Stimulated activated naive CD8-positive, alpha-beta T cell treated with anti-CD3 and anti-CD28 coated beads, Interleukin-15, Interleukin-2, amounts not matched to agents 100 U/mL and 50 U/mL, for 24 hours (primary cell): ENCODE data around the gene NEDD4L.

ENCODE experiments used
- ATAC-seq: fragments of 150-1000 bp; cut with Tn5 transposase; one replicate; pipeline ENCODE4 v1.10.0; 2021
- DNase-seq: peaks from one replicate; pipeline ENCODE4 v3.0.0; 2021

NEDD4L gene

DNA sequence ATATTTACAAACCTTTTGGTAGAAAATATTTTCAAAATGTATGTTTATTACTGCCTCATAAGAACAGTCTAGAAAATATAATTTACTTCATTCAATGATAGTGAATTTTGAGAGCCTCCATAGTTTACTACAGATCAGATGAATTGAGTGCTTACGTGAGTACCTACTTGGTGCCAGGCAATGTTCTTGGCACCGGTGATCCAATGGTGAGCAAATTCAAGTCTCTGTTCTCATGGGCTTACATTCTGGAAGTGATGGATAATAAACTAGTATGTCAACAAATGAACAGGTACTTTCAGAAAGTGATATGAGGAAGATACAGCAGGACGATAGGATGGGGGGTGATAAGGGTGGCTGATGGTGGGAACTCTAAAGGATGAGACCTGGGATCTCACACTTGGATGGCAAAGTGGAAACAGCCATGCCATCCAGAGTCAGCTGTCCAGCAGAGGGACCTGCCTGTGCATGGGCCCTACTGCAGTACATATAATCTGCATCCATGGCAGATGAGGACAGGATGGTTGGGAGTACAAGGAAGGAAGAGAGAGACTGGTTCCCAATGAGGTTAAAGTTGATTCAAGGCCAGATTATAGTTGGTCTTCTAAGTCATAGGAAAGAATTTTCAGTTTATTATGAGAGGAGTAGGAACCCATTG is 277.0 kb downstream of the NEDD4L start:
- DNase-seq (no peak), ATAC-seq (no peak)

GRCh38 chr18:58321986-58322385 is 278.0 kb downstream of the NEDD4L start:
- DNase-seq = peak; percentile 42

DNA sequence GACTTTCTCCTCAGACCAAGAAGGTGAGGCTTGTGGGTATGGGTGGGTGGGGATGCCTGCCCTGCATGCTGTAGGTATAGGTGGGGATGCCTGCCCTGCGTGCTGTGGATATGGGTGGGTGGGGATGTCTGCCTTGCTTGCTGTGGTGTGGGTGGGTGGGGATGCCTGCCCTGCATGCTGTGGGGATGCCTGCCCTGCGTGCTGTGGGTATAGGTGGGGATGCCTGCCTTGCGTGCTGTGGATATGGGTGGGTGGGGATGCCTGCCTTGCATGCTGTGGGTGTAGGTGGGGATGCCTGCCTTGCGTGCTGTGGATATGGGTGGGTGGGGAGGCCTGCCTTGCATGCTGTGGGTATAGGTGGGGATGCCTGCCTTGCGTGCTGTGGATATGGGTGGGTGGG is 278.4 kb downstream of the NEDD4L start:
- ATAC-seq (no peak), DNase-seq (no peak)

More at GRCh38 chr18:58321986-58322385, 278.0 kb downstream of the NEDD4L start:
- ATAC-seq = peak; percentile 90

DNA sequence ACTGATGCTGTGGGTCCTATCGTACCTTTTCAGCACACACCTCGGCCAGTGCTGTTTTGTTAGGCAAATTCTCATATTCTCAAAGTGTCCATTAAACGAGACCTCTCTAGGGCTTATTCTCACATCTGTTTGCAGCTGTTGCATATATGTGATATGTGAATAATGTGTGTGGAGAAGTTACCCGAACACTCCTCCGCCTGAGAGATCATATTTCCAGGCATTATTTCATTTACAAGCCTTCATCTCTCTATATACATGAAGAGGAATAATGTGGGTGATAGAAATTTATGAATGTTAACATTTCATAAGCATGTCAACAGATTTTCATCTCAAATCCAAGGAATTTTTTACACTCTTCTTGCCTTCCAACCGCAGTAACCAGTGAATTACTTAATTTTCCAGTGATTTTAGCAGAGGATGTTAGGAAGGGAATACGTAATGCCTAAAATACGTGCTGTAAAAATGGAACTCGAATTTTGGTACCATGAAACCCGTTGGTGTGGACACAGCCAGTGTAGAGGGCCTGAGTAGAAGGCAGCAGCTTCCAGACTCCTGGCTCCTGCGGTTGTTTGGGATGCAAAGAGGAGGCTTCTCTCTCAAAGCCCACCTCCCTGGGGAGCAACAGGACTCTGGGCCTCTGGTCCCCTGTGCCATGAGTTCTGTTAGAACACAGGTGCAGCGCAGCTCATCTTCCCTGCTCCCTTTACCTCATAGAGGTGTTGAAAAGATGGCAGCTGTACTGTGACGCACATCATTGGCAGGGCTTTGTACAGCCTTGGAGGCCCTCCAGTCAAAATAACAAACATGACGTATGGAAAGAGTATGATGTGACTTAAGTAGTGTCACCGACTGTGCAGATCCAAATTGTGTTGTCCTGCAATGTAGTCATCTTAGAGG is 280.1 kb downstream of the NEDD4L start:
- ATAC-seq (no peak), DNase-seq (no peak)

- DNase-seq (no peak), ATAC-seq (no peak)
These were observed 280.9 kb downstream of the NEDD4L start for GRCh38 chr18:58324824-58325480.

DNA sequence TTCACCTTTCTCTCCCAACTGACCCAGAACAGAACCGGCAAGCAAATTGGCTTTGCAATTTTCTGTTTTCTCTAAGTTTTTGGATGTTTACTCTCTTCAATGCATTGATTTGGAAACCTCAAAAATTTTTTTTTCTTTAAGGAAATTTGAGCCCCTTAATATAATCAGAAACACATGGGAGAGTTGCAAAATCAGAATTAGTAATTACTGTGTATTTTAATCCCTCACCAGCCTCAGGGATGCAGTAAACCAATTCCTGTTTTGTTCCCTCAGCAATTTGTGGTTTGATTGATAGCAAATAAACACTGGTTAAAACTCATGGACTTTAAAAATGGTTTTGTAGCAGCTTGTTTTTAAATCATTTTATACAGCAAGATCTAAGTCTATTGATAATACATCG is 281.5 kb downstream of the NEDD4L start:
- ATAC-seq (no peak), DNase-seq (no peak)

- ATAC-seq = no peak
- DNase-seq = no peak
These were observed 290.0 kb downstream of the NEDD4L start for GRCh38 chr18:58334061-58334460.

DNA sequence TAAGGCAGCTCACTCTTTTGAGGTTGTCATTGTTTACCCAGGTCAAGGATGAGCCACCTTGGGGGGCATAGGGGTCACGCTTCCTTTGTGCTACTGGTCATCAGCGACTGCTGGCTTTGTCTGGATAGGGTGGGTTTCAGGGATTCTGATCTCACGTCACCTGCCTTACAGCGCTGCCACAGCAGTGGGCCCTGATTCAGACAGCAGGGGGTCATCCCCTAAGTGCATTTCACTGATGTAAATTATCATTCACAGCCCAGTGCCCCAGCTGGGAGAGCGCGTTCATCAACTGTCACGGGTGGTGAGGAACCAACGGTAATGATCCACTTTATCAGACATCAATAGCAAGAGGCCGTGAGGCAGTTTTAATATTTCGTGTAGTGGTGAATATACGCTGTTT is 291.2 kb downstream of the NEDD4L start:
- ATAC-seq (no peak), DNase-seq (no peak)

DNA sequence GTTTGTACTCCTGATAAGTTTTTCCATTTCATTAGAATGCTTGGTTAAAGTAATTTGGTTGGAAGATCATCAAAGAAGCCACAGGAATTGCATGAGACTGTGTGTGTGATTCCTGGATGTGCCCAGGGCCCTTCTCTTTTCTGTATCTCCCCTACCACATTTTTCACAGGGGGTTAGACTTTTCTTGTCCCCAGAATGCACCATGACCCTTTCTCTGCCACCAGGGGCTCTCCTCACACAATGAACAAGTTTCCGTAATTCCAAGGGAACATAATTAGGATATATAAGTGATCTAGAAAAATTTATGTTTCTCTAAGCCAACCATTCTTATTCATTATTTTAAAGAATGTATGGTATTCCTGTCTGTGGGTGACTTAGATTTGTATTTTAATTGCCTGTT is 291.8 kb downstream of the NEDD4L start:
- DNase-seq (no peak), ATAC-seq (no peak)

DNA sequence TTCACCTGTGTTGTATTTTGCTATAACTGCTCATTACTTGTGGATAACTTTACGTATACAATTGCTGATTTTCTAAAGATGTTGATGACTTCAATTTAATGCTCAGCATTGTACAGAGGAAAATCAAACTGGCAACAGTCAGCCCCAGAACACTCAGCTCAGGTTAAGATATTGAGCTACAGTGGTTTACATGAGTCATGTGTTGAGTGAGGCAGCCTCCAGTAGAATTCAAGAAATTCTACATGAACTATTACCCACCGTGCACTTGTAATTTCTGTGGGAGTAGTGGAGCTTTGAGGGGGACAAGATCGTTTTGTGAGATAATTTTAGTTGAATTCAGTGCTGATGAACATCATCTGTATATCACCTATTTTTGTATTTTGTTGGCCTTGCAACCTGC is 292.6 kb downstream of the NEDD4L start:
- ATAC-seq = peak; percentile 52
- DNase-seq = no peak

GRCh38 chr18:58337285-58337684 is 293.3 kb downstream of the NEDD4L start:
- ATAC-seq (no peak), DNase-seq (no peak)

DNA sequence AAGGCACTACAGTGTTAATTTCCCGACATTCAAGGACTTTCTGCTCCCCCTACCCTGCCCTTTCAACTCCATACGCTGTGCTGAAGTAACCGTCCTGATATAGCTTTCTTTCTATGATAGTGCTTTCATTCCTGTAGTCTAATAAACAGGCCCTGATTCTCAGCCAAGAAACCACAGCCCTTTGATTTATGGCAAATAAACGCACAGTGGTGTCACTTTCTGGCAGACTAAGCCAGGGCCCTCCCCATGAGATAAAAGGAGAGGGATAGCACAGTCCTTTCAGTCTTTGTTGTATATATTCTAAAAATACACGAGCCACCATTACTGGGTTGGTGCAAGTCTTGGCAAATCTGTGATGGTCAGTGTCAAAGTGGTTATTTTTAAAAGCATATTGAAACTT is 293.7 kb downstream of the NEDD4L start:
- DNase-seq (no peak), ATAC-seq (no peak)

DNA sequence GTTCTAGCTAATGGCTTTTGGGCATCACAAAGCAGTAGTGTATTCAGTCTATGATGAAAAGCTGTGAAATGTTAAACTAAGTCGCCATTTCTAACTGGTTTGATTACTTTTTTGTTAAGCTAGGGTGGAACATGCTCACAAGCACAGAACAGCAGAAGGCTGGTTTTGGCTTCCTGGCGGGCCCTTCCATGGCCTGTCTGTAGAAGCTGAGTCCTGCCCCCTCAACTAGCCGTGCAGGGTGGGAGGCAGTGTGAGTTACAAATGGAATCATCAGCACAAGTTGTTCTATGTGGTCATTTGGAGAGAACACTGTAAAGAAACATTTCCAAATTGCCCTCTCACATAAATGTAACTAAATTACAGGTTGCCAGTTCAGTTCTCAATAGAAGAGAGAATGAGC is 294.1 kb downstream of the NEDD4L start:
- ATAC-seq (no peak), DNase-seq (no peak)

GRCh38 chr18:58338961-58339592 is 295.1 kb downstream of the NEDD4L start:
- no peak for ATAC-seq

DNA sequence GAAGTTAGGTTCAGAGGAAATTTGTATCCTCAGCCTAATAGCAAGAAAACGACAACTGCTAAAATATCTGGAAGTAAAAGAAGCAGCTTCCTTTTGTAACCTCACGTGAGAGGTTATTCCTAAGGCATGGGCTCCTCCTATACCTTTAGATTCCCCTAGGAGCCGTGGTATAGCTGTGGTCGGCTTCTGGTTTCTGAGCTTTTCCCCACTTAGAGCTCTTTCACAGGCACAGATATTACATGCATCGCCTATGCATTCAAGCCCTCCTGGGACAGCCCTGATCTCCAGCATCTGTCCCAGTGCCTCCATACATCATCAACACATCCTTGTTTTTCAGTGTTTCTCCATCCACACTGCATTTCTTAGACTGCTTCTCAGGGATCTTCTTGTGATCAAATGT is 295.9 kb downstream of the NEDD4L start:
- DNase-seq = no peak
- no peak for ATAC-seq

More at GRCh38 chr18:58338961-58339592, 295.1 kb downstream of the NEDD4L start:
- no peak for DNase-seq

DNA sequence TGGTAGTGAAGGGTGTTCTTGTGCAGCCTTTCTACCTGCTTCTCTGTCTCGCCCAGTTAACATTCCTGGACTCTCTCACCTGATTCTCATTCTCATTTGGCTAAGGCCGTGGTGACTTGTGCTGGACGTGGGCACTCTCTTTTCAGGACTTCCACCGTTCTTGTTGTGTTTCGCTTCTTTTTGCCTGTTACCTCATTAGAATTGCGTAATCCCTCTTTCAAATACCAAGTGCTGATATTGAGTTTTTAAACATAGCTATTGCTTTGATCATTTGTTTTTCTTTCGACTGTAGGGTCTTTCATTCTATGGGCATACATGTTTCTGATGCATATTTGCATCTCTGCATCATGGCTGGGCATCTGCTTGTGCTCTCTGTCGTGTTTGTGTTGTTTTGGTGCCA is 297.9 kb downstream of the NEDD4L start:
- no peak for DNase-seq
- no peak for ATAC-seq

DNA sequence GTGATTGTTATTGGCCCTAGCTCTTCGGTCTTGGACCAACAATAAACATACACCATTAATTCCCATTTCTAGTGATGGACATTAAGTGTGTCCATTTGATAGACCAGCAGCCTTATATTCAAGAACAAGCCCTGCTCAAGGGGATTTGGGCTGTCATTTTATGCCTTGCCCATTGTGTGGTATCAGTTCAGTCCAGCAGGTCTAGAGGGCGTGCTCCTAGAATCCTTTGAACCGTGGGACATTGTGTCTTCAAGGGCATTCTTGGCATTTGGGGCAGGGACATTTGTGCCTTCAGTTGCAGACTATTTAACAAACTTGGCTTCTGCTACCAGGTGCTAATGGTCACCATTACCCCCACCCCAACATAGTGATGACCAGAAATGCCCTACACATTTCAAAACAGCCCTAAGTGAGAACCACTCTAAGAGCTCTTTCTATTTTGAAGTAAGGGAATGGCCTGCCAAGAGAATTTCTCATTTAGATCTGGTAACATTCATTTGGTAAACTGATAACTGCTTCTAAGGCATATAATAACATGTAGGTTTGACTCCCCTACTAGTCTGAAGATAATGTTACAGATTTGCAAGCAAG is 300.1 kb downstream of the NEDD4L start:
- DNase-seq (no peak), ATAC-seq (no peak)

DNA sequence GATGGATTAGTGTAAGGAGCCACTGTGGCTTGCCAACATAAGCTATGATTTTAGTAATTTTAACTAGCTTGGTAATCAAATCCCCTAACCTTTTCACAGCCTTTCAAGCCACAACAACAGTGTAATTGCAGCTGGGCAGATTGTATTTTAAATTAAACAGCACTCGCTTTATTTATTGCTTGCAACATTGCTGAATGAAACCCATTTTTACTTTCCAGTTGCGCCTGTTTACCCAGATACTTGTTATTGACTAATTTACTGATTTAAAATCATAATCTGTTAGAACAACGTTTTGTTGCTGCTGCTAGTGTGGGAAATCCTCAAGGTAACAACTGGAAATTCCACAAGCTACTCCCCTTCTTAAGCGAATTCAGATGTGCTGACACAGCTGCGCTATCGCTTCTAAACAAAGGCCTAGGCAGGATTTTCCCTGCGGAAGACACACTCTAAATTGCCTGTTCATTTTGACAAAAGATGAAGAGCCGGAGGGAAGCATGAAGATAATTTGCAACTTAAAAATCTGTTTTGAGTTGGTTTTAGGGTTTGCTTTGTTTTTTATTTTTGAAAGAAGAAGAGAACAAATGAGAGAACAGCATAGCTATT is 300.9 kb downstream of the NEDD4L start:
- DNase-seq (no peak), ATAC-seq (no peak)

DNA sequence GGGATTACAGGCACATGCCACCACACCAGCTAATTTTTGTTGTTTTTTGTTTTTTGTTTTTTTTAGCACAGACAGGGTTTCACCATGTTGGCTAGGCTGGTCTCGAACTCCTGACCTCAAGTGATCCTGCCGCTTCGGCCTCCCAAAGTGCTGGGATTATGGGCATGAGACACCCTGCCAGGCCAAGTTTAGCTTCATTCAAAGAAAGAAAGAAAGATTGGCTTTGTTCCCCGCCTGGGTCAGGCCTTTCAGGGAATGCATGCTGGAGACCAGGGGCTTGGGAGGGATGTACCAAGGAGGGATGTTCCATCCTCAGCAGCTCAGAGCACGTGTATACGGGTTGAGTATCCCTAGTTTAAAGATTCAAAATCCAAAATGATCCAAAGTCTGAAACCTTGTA is 301.8 kb downstream of the NEDD4L start:
- ATAC-seq (no peak), DNase-seq (no peak)

DNA sequence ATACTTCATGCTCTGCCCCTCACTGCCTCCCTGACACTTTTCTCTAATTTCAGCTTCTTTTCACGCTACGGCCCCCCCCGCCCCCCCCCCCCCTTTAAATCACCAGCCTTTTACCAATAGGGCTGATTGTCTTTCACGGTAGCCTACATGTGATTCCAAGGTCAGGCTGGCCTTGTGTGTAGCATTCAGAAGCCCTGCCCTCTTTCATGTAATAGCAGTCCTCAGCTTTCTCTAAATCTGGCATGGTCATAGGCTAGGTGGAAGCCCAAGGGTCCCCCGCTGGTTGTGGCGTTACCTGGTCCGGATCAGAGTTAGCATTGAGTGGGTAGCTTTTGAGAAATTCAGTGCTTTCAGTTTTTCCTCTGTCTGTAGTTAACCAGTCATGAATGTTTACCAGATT is 303.1 kb downstream of the NEDD4L start:
- DNase-seq (no peak), ATAC-seq (no peak)

DNA sequence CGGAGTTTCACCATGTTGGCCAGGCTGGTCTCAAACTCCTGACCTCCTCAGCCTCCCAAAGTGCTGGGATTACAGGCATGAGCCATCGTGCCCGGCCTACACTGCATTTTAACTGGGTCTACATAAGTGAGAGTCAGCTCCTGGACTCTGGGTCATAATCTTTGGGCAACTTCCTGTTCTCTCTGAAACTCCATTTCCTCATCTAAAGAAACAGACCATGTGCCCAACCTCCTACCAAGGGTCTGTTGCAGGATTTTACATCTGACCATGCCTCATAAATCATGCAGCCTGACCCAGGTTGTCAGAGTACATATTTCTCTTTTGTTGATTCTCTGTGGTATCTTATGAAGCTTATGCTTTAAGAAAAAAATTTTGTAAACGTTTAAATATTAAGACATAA is 304.5 kb downstream of the NEDD4L start:
- DNase-seq (no peak), ATAC-seq (no peak)

GRCh38 chr18:58348951-58349350 is 304.9 kb downstream of the NEDD4L start:
- DNase-seq (no peak), ATAC-seq (no peak)
